Osteocyte (in vitro differentiated cells): Measurements from ENCODE around the gene ANKRD20A1. TPM values are rescaled to one million over a fixed set of nuclear protein-coding genes. Genes with fewer than 3 reads are reported as not detected.
"Not testable (repeated sequence)": the region's sequence is repeated elsewhere in the genome, so short reads cannot be mapped to it uniquely, and the experiment has no call there.

Source experiments
- DNase-seq: peaks from one replicate; pipeline ENCODE4 v3.0.0; 2021; ENCODE audit warnings: mixed read lengths; ENCODE audit not compliant: unreplicated experiment; ENCODE audit errors: extremely low spot score
- H3K27ac Mint-ChIP-seq: one replicate; pipeline ENCODE4 v1.8.0; 2021; ENCODE audit warnings: mild to moderate bottlenecking, mixed read lengths; ENCODE audit not compliant: unreplicated experiment
- H3K27me3 Mint-ChIP-seq: one replicate; pipeline ENCODE4 v1.8.0; 2021; ENCODE audit warnings: mixed read lengths; ENCODE audit not compliant: unreplicated experiment
- H3K36me3 Mint-ChIP-seq: one replicate; pipeline ENCODE4 v1.8.0; 2021; ENCODE audit warnings: mixed read lengths; ENCODE audit not compliant: unreplicated experiment
- H3K4me1 Mint-ChIP-seq: one replicate; pipeline ENCODE4 v1.8.0; 2021; ENCODE audit warnings: mixed read lengths; ENCODE audit not compliant: unreplicated experiment
- H3K4me3 Mint-ChIP-seq: one replicate; pipeline ENCODE4 v1.8.0; 2021; ENCODE audit warnings: mild to moderate bottlenecking, moderate library complexity, mixed read lengths; ENCODE audit not compliant: unreplicated experiment
- H3K9me3 Mint-ChIP-seq: one replicate; pipeline ENCODE4 v1.8.0; 2021; ENCODE audit warnings: mixed read lengths; ENCODE audit not compliant: unreplicated experiment
- long read RNA-seq: library from polyadenylated mRNA; unstranded; transcript quantifications from one replicate; pipeline ENCODE4 v2.0.0, GENCODE V29; 2021
- total RNA-seq: library from RNA; stranded (reverse); gene quantifications from 2 replicates; pipeline ENCODE4 v1.2.1, GENCODE V29; 2021

ANKRD20A1 gene
- total RNA-seq, result 0.42 and 1.7 TPM in 2 replicates
- long read RNA-seq, result 0 reads

GRCh38 chr9:67858871-67859270 is at the start of gene ANKRD20A1:
Gene ANKRD20A1, plus strand, starts transcription at chr9:67858931. Its CDS starts 496 bp downstream, at chr9:67859427.
- H3K27ac Mint-ChIP-seq, result not testable (repeated sequence)

GRCh38 chr9:67832088-67832487 is 26.6 kb upstream of the ANKRD20A1 start:
- H3K27me3 Mint-ChIP-seq, H3K27ac Mint-ChIP-seq, H3K9me3 Mint-ChIP-seq, DNase-seq, H3K36me3 Mint-ChIP-seq, H3K4me3 Mint-ChIP-seq, H3K4me1 Mint-ChIP-seq: not testable (repeated sequence)

More at GRCh38 chr9:67858871-67859270, at the start of gene ANKRD20A1:
- H3K4me3 Mint-ChIP-seq, H3K27me3 Mint-ChIP-seq, H3K36me3 Mint-ChIP-seq, H3K9me3 Mint-ChIP-seq, H3K4me1 Mint-ChIP-seq, DNase-seq: not testable (repeated sequence)
